NB4 (cell line): Measurements from ENCODE around the gene IL16.
"Not testable (repeated sequence)": the region's sequence is repeated elsewhere in the genome, so short reads cannot be mapped to it uniquely, and the experiment has no call there.

Source experiments
- DNase-seq: peaks from one replicate; pipeline ENCODE4 v3.0.0; 2010; ENCODE audit warnings: low read depth
- H3K4me3 ChIP-seq: one replicate; pipeline ENCODE4 v1.5.1; 2011; ENCODE audit warnings: mild to moderate bottlenecking, low read depth, low read length, moderate library complexity
- MYC ChIP-seq: IDR thresholded peaks from 2 replicates; pipeline ENCODE4 v1.6.1; 2011; ENCODE audit warnings: low read depth, low read length
- POLR2A ChIP-seq: IDR thresholded peaks from 2 replicates; pipeline ENCODE4 v1.6.1; 2011; ENCODE audit warnings: mild to moderate bottlenecking; ENCODE audit not compliant: insufficient read length; ENCODE audit errors: extremely low read depth
- TF ChIP-seq, protein P1 (sequence below): IDR thresholded peaks from 2 replicates; pipeline ENCODE4 v1.6.1; 2011; ENCODE audit warnings: low read depth, low read length
- TF ChIP-seq, protein P2 (sequence below): IDR thresholded peaks from one replicate; pipeline ENCODE4 v1.5.1; 2012; ENCODE audit warnings: low read depth, low read length

The IL16 gene

GRCh38 chr15:81156324-81156723 lies 40.4 kb upstream of the IL16 start:
- TF ChIP-seq, protein P1, sequence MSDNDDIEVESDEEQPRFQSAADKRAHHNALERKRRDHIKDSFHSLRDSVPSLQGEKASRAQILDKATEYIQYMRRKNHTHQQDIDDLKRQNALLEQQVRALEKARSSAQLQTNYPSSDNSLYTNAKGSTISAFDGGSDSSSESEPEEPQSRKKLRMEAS: no peak
- TF ChIP-seq, protein P2, sequence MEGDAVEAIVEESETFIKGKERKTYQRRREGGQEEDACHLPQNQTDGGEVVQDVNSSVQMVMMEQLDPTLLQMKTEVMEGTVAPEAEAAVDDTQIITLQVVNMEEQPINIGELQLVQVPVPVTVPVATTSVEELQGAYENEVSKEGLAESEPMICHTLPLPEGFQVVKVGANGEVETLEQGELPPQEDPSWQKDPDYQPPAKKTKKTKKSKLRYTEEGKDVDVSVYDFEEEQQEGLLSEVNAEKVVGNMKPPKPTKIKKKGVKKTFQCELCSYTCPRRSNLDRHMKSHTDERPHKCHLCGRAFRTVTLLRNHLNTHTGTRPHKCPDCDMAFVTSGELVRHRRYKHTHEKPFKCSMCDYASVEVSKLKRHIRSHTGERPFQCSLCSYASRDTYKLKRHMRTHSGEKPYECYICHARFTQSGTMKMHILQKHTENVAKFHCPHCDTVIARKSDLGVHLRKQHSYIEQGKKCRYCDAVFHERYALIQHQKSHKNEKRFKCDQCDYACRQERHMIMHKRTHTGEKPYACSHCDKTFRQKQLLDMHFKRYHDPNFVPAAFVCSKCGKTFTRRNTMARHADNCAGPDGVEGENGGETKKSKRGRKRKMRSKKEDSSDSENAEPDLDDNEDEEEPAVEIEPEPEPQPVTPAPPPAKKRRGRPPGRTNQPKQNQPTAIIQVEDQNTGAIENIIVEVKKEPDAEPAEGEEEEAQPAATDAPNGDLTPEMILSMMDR: no peak
- TF ChIP-seq MYC (no peak), POLR2A (no peak)
- DNase-seq: no peak
- H3K4me3 ChIP-seq: no peak overlapping the region

- TF ChIP-seq, protein P1: no peak
- TF ChIP-seq, protein P2: no peak
- no peak for TF ChIP-seq POLR2A
- TF ChIP-seq MYC: no peak
- no peak overlapping the region for H3K4me3 ChIP-seq
- DNase-seq: no peak
Observed at GRCh38 chr15:81157195-81157938, 39.3 kb upstream of the IL16 start.

DNA sequence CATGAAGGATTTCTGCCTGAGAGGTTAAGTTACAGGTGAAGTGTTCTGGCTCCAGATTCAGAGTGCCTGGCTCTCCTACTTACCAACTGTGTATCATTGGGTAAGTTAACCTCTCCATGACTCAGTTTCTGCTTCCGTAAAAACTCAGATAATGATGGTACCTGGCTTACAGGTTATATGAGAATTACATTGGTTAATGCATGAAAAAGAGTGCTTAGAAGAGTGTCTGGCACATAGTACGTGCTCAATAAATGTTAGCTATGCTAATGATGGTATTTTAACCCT lies 38.8 kb upstream of the IL16 start:
- TF ChIP-seq MYC: no peak
- TF ChIP-seq POLR2A: no peak
- no peak for DNase-seq
- no peak overlapping the region for H3K4me3 ChIP-seq

GRCh38 chr15:81158561-81158960 lies 38.1 kb upstream of the IL16 start:
- H3K4me3 ChIP-seq, DNase-seq: not testable (repeated sequence)

- TF ChIP-seq POLR2A (no peak), MYC (no peak)
- TF ChIP-seq, protein P2: no peak
- TF ChIP-seq, protein P1: no peak
- no peak for DNase-seq
- H3K4me3 ChIP-seq: no peak overlapping the region
Observed at GRCh38 chr15:81160312-81161159, 36.1 kb upstream of the IL16 start.

DNA sequence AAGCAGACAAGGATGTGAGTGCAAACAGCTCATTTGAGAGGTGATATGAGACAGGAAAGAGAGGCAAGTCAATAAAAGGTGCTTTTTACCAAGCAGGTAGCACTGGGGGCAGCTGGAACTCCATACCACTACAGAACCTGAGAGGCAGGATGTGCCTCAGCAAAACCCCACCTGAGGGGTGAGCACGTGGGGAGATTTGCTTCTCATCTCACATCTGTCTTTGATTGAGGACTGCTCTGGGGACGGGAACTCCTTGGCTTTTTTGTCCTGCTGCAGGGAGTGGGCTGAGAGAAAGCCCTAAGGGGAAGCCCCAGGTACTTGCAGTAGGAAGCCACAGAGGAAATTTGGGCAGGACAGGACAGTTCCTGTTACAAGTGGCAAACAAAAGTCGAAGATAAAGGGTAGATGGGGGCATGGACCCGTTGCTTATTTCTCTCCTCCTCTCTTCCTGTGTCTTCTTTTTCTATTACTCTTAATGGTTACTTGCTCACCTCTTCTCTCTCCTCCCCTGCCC lies 35.5 kb upstream of the IL16 start:
- TF ChIP-seq POLR2A (no peak), MYC (no peak)
- TF ChIP-seq, protein P1: no peak
- TF ChIP-seq, protein P2: no peak
- DNase-seq: no peak
- H3K4me3 ChIP-seq: no peak overlapping the region
